H1 (cell line): ENCODE measurements around the gene ENOSF1. TPM values are rescaled to one million over a fixed set of nuclear protein-coding genes. Genes with fewer than 3 reads are reported as not detected.

Source experiments
- CBX5 ChIP-seq: fragments of 300-800, 300-1000 bp; sonication (generic); IDR thresholded peaks from 2 replicates; pipeline ENCODE4 v1.7.1; 2016; ENCODE audit warnings: antibody characterized with exemption, low read length, low read depth
- CTBP2 ChIP-seq: IDR thresholded peaks from 2 replicates; pipeline ENCODE4 v1.7.0; 2011; ENCODE audit warnings: borderline replicate concordance, mild to moderate bottlenecking, moderate library complexity, mixed read lengths, low read length; ENCODE audit not compliant: insufficient read depth, insufficient read length
- EGR1 ChIP-seq: IDR thresholded peaks from 2 replicates; pipeline ENCODE4 v1.6.1; 2011; ENCODE audit warnings: low read depth, low read length, borderline replicate concordance
- SRF ChIP-seq: IDR thresholded peaks from 2 replicates; pipeline ENCODE4 v1.6.1; 2011; ENCODE audit warnings: mild to moderate bottlenecking, low read depth, low read length, moderate library complexity
- TAF7 ChIP-seq: optimal IDR thresholded peaks from 2 replicates; pipeline ENCODE3; 2011; ENCODE audit warnings: low read depth, mild to moderate bottlenecking, inconsistent platforms, low read length, moderate library complexity, borderline replicate concordance
- polyA plus RNA-seq, 7 experiments: library from polyadenylated mRNA; depleted of rRNA in 3 of 7; stranded (reverse) in 5 of 7; unstranded in 2 of 7; fragments of >200 nt in 5 of 7; fragments of 200-250 nt in 2 of 7; gene quantifications; 1 replicate in 5 of 7; 2 replicates in 1 of 7; 4 replicates in 1 of 7; pipeline versions ENCODE4 v1.2.1 to v1.2.3, GENCODE V29; 2011 to 2013; ENCODE audit warnings: missing spikeins in 2 of 7, mixed read lengths in 2 of 7
- total RNA-seq: library from RNA; stranded (reverse); fragmentation: NEBNext Ultra II Directional; extraction: Animal tissue kit (Norgen Biotek cat#: 25700); gene quantifications from 2 replicates; pipeline ENCODE4 v1.2.1, GENCODE V29; 2021
- TF ChIP-seq, protein P1 (sequence below): fragments of 300-600 bp; sonication (generic); IDR thresholded peaks from 2 replicates; pipeline ENCODE4 v1.7.1; 2012; ENCODE audit warnings: low read length, moderate library complexity, mild to moderate bottlenecking, inconsistent platforms; ENCODE audit not compliant: insufficient replicate concordance
- TF ChIP-seq, protein P2 (sequence below): IDR thresholded peaks from 2 replicates; pipeline ENCODE4 v1.6.1; 2012; ENCODE audit warnings: low read length, inconsistent platforms
- TF ChIP-seq, protein P3 (sequence below): IDR thresholded peaks from 2 replicates; pipeline ENCODE4 v1.6.1; 2012; ENCODE audit warnings: inconsistent platforms

The ENOSF1 gene
- total and polyA plus RNA-seq, 2 of the 8 experiments (the other 6 are each of a cell fraction or from before 2014, with no cell fraction given) = 15.4 to 26.4 TPM

- TF ChIP-seq, protein P1, sequence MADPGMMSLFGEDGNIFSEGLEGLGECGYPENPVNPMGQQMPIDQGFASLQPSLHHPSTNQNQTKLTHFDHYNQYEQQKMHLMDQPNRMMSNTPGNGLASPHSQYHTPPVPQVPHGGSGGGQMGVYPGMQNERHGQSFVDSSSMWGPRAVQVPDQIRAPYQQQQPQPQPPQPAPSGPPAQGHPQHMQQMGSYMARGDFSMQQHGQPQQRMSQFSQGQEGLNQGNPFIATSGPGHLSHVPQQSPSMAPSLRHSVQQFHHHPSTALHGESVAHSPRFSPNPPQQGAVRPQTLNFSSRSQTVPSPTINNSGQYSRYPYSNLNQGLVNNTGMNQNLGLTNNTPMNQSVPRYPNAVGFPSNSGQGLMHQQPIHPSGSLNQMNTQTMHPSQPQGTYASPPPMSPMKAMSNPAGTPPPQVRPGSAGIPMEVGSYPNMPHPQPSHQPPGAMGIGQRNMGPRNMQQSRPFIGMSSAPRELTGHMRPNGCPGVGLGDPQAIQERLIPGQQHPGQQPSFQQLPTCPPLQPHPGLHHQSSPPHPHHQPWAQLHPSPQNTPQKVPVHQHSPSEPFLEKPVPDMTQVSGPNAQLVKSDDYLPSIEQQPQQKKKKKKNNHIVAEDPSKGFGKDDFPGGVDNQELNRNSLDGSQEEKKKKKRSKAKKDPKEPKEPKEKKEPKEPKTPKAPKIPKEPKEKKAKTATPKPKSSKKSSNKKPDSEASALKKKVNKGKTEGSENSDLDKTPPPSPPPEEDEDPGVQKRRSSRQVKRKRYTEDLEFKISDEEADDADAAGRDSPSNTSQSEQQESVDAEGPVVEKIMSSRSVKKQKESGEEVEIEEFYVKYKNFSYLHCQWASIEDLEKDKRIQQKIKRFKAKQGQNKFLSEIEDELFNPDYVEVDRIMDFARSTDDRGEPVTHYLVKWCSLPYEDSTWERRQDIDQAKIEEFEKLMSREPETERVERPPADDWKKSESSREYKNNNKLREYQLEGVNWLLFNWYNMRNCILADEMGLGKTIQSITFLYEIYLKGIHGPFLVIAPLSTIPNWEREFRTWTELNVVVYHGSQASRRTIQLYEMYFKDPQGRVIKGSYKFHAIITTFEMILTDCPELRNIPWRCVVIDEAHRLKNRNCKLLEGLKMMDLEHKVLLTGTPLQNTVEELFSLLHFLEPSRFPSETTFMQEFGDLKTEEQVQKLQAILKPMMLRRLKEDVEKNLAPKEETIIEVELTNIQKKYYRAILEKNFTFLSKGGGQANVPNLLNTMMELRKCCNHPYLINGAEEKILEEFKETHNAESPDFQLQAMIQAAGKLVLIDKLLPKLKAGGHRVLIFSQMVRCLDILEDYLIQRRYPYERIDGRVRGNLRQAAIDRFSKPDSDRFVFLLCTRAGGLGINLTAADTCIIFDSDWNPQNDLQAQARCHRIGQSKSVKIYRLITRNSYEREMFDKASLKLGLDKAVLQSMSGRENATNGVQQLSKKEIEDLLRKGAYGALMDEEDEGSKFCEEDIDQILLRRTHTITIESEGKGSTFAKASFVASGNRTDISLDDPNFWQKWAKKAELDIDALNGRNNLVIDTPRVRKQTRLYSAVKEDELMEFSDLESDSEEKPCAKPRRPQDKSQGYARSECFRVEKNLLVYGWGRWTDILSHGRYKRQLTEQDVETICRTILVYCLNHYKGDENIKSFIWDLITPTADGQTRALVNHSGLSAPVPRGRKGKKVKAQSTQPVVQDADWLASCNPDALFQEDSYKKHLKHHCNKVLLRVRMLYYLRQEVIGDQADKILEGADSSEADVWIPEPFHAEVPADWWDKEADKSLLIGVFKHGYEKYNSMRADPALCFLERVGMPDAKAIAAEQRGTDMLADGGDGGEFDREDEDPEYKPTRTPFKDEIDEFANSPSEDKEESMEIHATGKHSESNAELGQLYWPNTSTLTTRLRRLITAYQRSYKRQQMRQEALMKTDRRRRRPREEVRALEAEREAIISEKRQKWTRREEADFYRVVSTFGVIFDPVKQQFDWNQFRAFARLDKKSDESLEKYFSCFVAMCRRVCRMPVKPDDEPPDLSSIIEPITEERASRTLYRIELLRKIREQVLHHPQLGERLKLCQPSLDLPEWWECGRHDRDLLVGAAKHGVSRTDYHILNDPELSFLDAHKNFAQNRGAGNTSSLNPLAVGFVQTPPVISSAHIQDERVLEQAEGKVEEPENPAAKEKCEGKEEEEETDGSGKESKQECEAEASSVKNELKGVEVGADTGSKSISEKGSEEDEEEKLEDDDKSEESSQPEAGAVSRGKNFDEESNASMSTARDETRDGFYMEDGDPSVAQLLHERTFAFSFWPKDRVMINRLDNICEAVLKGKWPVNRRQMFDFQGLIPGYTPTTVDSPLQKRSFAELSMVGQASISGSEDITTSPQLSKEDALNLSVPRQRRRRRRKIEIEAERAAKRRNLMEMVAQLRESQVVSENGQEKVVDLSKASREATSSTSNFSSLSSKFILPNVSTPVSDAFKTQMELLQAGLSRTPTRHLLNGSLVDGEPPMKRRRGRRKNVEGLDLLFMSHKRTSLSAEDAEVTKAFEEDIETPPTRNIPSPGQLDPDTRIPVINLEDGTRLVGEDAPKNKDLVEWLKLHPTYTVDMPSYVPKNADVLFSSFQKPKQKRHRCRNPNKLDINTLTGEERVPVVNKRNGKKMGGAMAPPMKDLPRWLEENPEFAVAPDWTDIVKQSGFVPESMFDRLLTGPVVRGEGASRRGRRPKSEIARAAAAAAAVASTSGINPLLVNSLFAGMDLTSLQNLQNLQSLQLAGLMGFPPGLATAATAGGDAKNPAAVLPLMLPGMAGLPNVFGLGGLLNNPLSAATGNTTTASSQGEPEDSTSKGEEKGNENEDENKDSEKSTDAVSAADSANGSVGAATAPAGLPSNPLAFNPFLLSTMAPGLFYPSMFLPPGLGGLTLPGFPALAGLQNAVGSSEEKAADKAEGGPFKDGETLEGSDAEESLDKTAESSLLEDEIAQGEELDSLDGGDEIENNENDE = no peak
- TF ChIP-seq, protein P2, sequence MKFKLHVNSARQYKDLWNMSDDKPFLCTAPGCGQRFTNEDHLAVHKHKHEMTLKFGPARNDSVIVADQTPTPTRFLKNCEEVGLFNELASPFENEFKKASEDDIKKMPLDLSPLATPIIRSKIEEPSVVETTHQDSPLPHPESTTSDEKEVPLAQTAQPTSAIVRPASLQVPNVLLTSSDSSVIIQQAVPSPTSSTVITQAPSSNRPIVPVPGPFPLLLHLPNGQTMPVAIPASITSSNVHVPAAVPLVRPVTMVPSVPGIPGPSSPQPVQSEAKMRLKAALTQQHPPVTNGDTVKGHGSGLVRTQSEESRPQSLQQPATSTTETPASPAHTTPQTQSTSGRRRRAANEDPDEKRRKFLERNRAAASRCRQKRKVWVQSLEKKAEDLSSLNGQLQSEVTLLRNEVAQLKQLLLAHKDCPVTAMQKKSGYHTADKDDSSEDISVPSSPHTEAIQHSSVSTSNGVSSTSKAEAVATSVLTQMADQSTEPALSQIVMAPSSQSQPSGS = no peak
- TF ChIP-seq EGR1 (no peak), CBX5 (no peak), TAF7 (no peak), SRF (no peak), CTBP2 (no peak)
- TF ChIP-seq, protein P3, sequence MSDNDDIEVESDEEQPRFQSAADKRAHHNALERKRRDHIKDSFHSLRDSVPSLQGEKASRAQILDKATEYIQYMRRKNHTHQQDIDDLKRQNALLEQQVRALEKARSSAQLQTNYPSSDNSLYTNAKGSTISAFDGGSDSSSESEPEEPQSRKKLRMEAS = no peak
Observed at GRCh38 chr18:682833-683232, 29.6 kb downstream of the ENOSF1 start (continued).
